ENCODE measurements around the gene KIF6. TPM values are rescaled to one million over a fixed set of nuclear protein-coding genes. Genes with fewer than 3 reads are reported as not detected.

The KIF6 gene
- total RNA-seq, 1 experiment from 2014 or later, result not detected

GRCh38 chr6:39686976-39687375 is 38.2 kb downstream of the KIF6 start:
- ATAC-seq, result no peak

More at GRCh38 chr6:39686976-39687375, 38.2 kb downstream of the KIF6 start:
- Histone ChIP-seq H3K9me3 (ENCODE audit: control insufficient read depth in 1 of 2, insufficient read depth in 1 of 2, low read depth in 1 of 2, low read length in 2 of 2) (no peaks in the 10 kb centered on the region), H3K4me1 (ENCODE audit: control insufficient read depth in 1 of 2, insufficient read depth in 2 of 2, low read length in 2 of 2) (no peaks in the 10 kb centered on the region), H3K36me3 (ENCODE audit: control insufficient read depth in 1 of 2, insufficient read depth in 2 of 2, low read length in 2 of 2) (no peaks in the 10 kb centered on the region), H3K4me2 (ENCODE audit: low read length) (no peak overlapping the region), H3K9ac (ENCODE audit: low read length) (no peak overlapping the region), H3K79me2 (ENCODE audit: insufficient read depth, low read length) (no peaks in the 10 kb centered on the region), H4K20me1 (ENCODE audit: insufficient read depth) (no peaks in the 10 kb centered on the region), H3K27me3 (ENCODE audit: insufficient read depth, low read length) (peaks cover 35% of the 10 kb centered on the region), H2AFZ (ENCODE audit: low read depth, low read length, poor library complexity, severe bottlenecking) (no peak overlapping the region), H3K4me3 (replicated peaks in 1 of 2; ENCODE audit: low read depth in 1 of 2, low read length in 2 of 2) (no peak overlapping the region), H3K9me2 (ENCODE audit: insufficient read depth) (no peaks in the 10 kb centered on the region), H3K27ac (ENCODE audit: low read depth, low read length) (no peak overlapping the region)
- BruUV-seq (replicated peaks), result no TSS peak
- TF ChIP-seq EZH2 (IDR thresholded peaks at IDR 0.05) (no peak), EGR1 (IDR thresholded peaks at IDR 0.05; ENCODE audit: low read depth) (no peak), SRF (IDR thresholded peaks at IDR 0.05; ENCODE audit: low read depth) (no peak), POLR2A (IDR thresholded peaks at IDR 0.05; ENCODE audit: borderline replicate concordance, extremely low read depth, insufficient read depth, insufficient read length) (no peak), ZNF274 (IDR thresholded peaks at IDR 0.05; ENCODE audit: low read depth, low read length) (no peak), RAD21 (IDR thresholded peaks at IDR 0.05; ENCODE audit: low read depth) (no peak), FOSL1 (IDR thresholded peaks at IDR 0.05; ENCODE audit: low read depth) (no peak), JUND (IDR thresholded peaks at IDR 0.05) (no peak), ATF3 (IDR thresholded peaks at IDR 0.05) (no peak), EZH2phosphoT487 (IDR thresholded peaks at IDR 0.05; ENCODE audit: borderline replicate concordance) (no peak), ELF1 (IDR thresholded peaks at IDR 0.05; ENCODE audit: borderline replicate concordance, low read depth) (no peak), CEBPB (IDR thresholded peaks at IDR 0.05; ENCODE audit: low read depth) (no peak), ZBTB33 (IDR thresholded peaks at IDR 0.05; ENCODE audit: extremely low read depth, insufficient replicate concordance, low read length) (no peak), YY1 (IDR thresholded peaks at IDR 0.05; ENCODE audit: extremely low read depth, insufficient replicate concordance, low read depth, low read length) (no peak), MAX (IDR thresholded peaks at IDR 0.05) (no peak), TCF7L2 (IDR thresholded peaks at IDR 0.05; ENCODE audit: borderline replicate concordance, extremely low read depth, insufficient read depth, insufficient read length) (no peak)
- intact Hi-C loops (cut with micrococcal nuclease), result no loop called here
- ChIA-PET CTCF (no interaction called here), RAD21 (ENCODE audit: low non-redundant PET in 1 of 2, low total read pairs in 2 of 2, uncharacterized antibody in 2 of 2, unreplicated experiment in 2 of 2) (no interaction called here), POLR2A (no interaction called here)
- DNase-seq (ENCODE audit: low read depth, low spot score), result no peak
